Caco-2 (cell line): ENCODE measurements around the gene RASSF4. TPM values are rescaled to one million over a fixed set of nuclear protein-coding genes. Genes with fewer than 3 reads are reported as not detected.

Source experiments
- BruUV-seq: library from RNA; stranded (reverse); fragments of 400-500 nt; replicated peaks from 2 replicates; lab custom pipeline; 2021; lab: Mats Ljungman, UMichigan
- CTCF ChIA-PET: fragments of 300-600 bp; sonication (Branson Sonifier 250); formaldehyde crosslinking; loops from one replicate; lab custom pipeline; 2022; ENCODE audit warnings: antibody characterized with exemption; lab: Charles Lee
- POLR2A ChIA-PET: fragments of 300-600 bp; sonication (Branson Sonifier 250); formaldehyde crosslinking; loops from one replicate; lab custom pipeline; 2022; ENCODE audit warnings: antibody characterized with exemption; lab: Charles Lee
- DNase-seq, 2 experiments: peaks; one replicate each; pipeline versions ENCODE4 v3.0.0 to v3.0.0-alpha.2; 2020 to 2022
- H3K27me3 ChIP-seq: replicated peaks from 2 replicates; pipeline ENCODE4 v1.6.0; 2011; ENCODE audit warnings: low read length; ENCODE audit not compliant: control insufficient read depth, insufficient read depth
- H3K36me3 ChIP-seq: 2 replicates; pipeline ENCODE4 v1.5.1; 2011; ENCODE audit warnings: low read length; ENCODE audit not compliant: control insufficient read depth, insufficient read depth
- H3K4me1 ChIP-seq: fragments of 250-450 bp; sonication (Bioruptor Pico); 2 replicates; pipeline ENCODE4 v1.5.1; 2020; ENCODE audit warnings: mild to moderate bottlenecking
- H3K4me3 ChIP-seq: 2 replicates; pipeline ENCODE4 v1.5.1; 2011; ENCODE audit warnings: low read depth, mild to moderate bottlenecking, control low read depth, low read length
- H3K9me3 ChIP-seq: fragments of 250-450 bp; sonication (Bioruptor Pico); 2 replicates; pipeline ENCODE4 v1.5.1; 2020; ENCODE audit warnings: mild to moderate bottlenecking, moderate library complexity
- H3K27ac Mint-ChIP-seq: one replicate; pipeline ENCODE4 v1.8.0; 2022; ENCODE audit warnings: mixed read lengths; ENCODE audit not compliant: unreplicated experiment
- H3K27me3 Mint-ChIP-seq: one replicate; pipeline ENCODE4 v1.8.0; 2022; ENCODE audit warnings: mixed read lengths; ENCODE audit not compliant: insufficient read depth, unreplicated experiment
- H3K36me3 Mint-ChIP-seq: one replicate; pipeline ENCODE4 v1.8.0; 2022; ENCODE audit warnings: mild to moderate bottlenecking, mixed read lengths; ENCODE audit not compliant: insufficient read depth, unreplicated experiment
- H3K4me1 Mint-ChIP-seq: one replicate; pipeline ENCODE4 v1.8.0; 2022; ENCODE audit warnings: low read depth, mixed read lengths; ENCODE audit not compliant: unreplicated experiment
- H3K4me3 Mint-ChIP-seq: one replicate; pipeline ENCODE4 v1.8.0; 2022; ENCODE audit warnings: mild to moderate bottlenecking, moderate library complexity, mixed read lengths; ENCODE audit not compliant: unreplicated experiment
- H3K9me3 Mint-ChIP-seq: one replicate; pipeline ENCODE4 v1.8.0; 2022; ENCODE audit warnings: mixed read lengths; ENCODE audit not compliant: unreplicated experiment
- intact Hi-C: fragments of 100-400 bp; cut with micrococcal nuclease; formaldehyde crosslinking; loops from one replicate; pipeline ENCODE4 v1.10.0; 2022; ENCODE audit not compliant: unreplicated experiment
- total RNA-seq: library from RNA; stranded (reverse); gene quantifications from 2 replicates; pipeline ENCODE4 v1.2.3, GENCODE V29; 2022
- TF ChIP-seq, protein P1 (sequence below), 2 experiments: fragments of 200-600 bp in 1 of 2; IDR thresholded peaks; 1 replicate in 1 of 2; 2 replicates in 1 of 2; pipeline versions ENCODE4 v1.5.1 to v1.8.0; 2011 to 2022; ENCODE audit warnings: antibody characterized with exemption in 1 of 2, control low read depth in 1 of 2, inconsistent platforms in 1 of 2, low read depth in 1 of 2, low read length in 1 of 2, mild to moderate bottlenecking in 1 of 2, moderate library complexity in 1 of 2; ENCODE audit not compliant: insufficient read depth in 1 of 2, severe bottlenecking in 1 of 2, unreplicated experiment in 1 of 2

The RASSF4 gene
- total RNA-seq, 1 experiment from 2014 or later, result 55.6 TPM

DNA sequence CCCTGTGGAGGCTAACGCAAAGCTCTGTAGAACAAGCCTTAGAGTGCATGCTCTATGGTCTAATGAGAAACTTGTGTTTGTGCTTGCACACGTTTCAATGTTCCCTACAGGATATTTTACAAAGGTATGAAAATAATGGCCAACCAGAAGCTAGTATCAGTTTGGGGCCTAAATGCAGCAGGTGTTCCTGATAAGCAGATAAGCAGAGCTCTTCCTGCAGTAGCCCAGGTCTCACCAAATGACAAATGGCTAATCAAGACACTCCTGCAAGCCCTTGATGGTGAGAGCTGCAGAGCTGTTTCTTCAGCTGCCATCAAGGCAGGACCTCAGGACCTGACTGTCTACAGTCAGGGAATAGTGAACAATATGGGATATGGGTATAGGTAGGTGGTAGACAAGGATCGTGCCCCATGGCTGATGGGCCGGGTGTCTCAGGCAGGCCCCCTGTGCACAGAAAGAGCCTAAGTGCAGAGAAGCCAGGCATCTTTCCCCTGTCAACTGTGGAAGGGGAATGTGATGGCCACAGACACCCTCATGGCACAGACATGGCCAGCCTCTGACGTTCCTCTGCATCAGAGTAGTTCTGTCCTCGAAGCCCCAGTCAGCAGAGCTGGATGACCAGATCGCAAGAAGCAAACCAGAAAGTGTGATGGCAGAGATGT lies 23.2 kb upstream of the RASSF4 start:
- H3K4me1 Mint-ChIP-seq, result peaks cover 20% of the 10 kb centered on the region
- CTCF ChIA-PET, result interaction anchor here (1.3 kb wide), 1 partner anchor 27 kb away, joined by 3 read pairs; no protein-coding TSS in a partner anchor
- no peaks in the 10 kb centered on the region for H3K27me3 Mint-ChIP-seq
- no peaks in the 10 kb centered on the region for H3K36me3 Mint-ChIP-seq
- BruUV-seq, result no TSS peak
- POLR2A ChIA-PET, result interaction anchor here (0.8 kb wide), 1 partner anchor 23 kb away, joined by 3 read pairs; the partner anchor contains the start of gene RASSF4
- TF ChIP-seq, protein P1, sequence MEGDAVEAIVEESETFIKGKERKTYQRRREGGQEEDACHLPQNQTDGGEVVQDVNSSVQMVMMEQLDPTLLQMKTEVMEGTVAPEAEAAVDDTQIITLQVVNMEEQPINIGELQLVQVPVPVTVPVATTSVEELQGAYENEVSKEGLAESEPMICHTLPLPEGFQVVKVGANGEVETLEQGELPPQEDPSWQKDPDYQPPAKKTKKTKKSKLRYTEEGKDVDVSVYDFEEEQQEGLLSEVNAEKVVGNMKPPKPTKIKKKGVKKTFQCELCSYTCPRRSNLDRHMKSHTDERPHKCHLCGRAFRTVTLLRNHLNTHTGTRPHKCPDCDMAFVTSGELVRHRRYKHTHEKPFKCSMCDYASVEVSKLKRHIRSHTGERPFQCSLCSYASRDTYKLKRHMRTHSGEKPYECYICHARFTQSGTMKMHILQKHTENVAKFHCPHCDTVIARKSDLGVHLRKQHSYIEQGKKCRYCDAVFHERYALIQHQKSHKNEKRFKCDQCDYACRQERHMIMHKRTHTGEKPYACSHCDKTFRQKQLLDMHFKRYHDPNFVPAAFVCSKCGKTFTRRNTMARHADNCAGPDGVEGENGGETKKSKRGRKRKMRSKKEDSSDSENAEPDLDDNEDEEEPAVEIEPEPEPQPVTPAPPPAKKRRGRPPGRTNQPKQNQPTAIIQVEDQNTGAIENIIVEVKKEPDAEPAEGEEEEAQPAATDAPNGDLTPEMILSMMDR (IDR thresholded peaks at IDR 0.05; ENCODE audit: insufficient read depth in 1 of 2, low read depth in 1 of 2, low read length in 1 of 2, severe bottlenecking in 1 of 2, unreplicated experiment in 1 of 2), result no peak
- H3K27me3 ChIP-seq, result no peaks in the 10 kb centered on the region
- H3K4me3 ChIP-seq, result no peak overlapping the region
- peak in 1 of 2 experiments; percentile 12 for DNase-seq
- peaks cover 28% of the 10 kb centered on the region for H3K4me1 ChIP-seq
- no peak overlapping the region for H3K27ac Mint-ChIP-seq
- peaks cover 3% of the 10 kb centered on the region for H3K9me3 Mint-ChIP-seq
- H3K4me3 Mint-ChIP-seq, result no peak overlapping the region
- no peaks in the 10 kb centered on the region for H3K36me3 ChIP-seq
- intact Hi-C loops, result no loop called here
- no peaks in the 10 kb centered on the region for H3K9me3 ChIP-seq

DNA sequence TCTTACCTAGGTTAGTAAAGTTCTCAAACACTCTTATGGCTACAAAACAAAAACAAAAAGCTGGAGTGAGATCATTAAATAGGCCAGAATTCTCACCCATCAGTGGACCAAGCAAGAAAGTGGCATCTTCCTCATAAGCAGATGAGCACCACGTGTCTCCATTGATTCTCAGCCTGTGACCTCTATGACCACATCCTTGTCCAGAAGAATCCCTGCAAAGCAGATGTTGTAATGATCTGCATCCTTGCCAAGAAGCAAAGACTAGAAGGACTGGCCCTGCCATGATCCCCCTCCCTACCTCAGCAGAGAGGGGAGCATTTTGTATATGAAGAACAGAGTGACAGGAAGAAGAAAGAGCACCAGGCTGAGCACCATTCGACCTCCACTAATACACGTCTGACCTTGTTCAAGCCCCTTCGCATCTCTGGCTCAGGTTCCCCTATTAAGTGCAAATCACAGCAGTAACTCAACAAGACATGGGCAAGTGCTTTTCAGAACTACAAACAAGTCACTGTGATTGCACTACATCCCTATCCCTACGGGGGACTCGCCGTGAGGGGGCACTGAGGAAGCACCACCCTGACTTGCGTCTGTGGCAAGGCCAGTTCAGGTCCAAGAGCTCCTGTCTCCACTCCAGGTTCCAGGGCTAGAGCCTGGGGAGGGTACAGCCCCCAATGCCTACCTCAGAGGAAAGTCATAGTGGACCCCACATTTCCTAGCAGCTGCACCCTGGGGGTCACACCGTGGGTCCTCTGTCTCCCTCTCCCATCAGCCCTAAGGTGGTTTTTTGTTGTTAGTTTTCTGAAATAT lies 22.2 kb upstream of the RASSF4 start:
- Mint-ChIP-seq H3K27me3 (no peaks in the 10 kb centered on the region), H3K27ac (no peak overlapping the region), H3K36me3 (no peaks in the 10 kb centered on the region), H3K4me1 (peaks cover 20% of the 10 kb centered on the region), H3K9me3 (peaks cover 13% of the 10 kb centered on the region), H3K4me3 (no peak overlapping the region)
- Histone ChIP-seq H3K36me3 (no peaks in the 10 kb centered on the region), H3K27me3 (no peaks in the 10 kb centered on the region), H3K9me3 (no peaks in the 10 kb centered on the region), H3K4me3 (no peak overlapping the region), H3K4me1 (peaks cover 28% of the 10 kb centered on the region)
- CTCF ChIA-PET, result interaction anchor here (0.6 kb wide), 1 partner anchor 9 kb away, joined by 3 read pairs; no protein-coding TSS in a partner anchor
- no TSS peak for BruUV-seq
- POLR2A ChIA-PET, result no interaction called here
- TF ChIP-seq, protein P1 (IDR thresholded peaks at IDR 0.05; ENCODE audit: insufficient read depth in 1 of 2, low read depth in 1 of 2, low read length in 1 of 2, severe bottlenecking in 1 of 2, unreplicated experiment in 1 of 2), result no peak
- DNase-seq, result peak in 1 of 2 experiments; percentile 13
- intact Hi-C loops, result no loop called here

- peaks cover 6% of the 10 kb centered on the region for H3K9me3 ChIP-seq
- H3K27me3 ChIP-seq, result no peaks in the 10 kb centered on the region
- ChIA-PET CTCF (no interaction called here), POLR2A (no interaction called here)
- TF ChIP-seq, protein P1 (IDR thresholded peaks at IDR 0.05; ENCODE audit: insufficient read depth in 1 of 2, low read depth in 1 of 2, low read length in 1 of 2, severe bottlenecking in 1 of 2, unreplicated experiment in 1 of 2), result no peak
- no peak overlapping the region for H3K27ac Mint-ChIP-seq
- no peak overlapping the region for H3K4me3 ChIP-seq
- H3K4me1 ChIP-seq, result peaks cover 13% of the 10 kb centered on the region
- H3K4me1 Mint-ChIP-seq, result peaks cover 18% of the 10 kb centered on the region
- H3K9me3 Mint-ChIP-seq, result peaks cover 24% of the 10 kb centered on the region
- H3K36me3 Mint-ChIP-seq, result no peaks in the 10 kb centered on the region
- no peaks in the 10 kb centered on the region for H3K36me3 ChIP-seq
- no peak for DNase-seq
- intact Hi-C loops, result no loop called here
- H3K27me3 Mint-ChIP-seq, result no peaks in the 10 kb centered on the region
- no peak overlapping the region for H3K4me3 Mint-ChIP-seq
- no TSS peak for BruUV-seq
Observed at GRCh38 chr10:44938956-44939355, 20.6 kb upstream of the RASSF4 start.
